OCI-LY3 (cell line): ENCODE measurements around the gene MYCBP2.

Experiments used
- H2AFZ ChIP-seq: fragments of 200-600, 300-600 bp; shearing (Covaris generic); 2 replicates; pipeline ENCODE4 v1.6.0; 2014; ENCODE audit warnings: antibody characterized with exemption, low read depth, low read length
- H3K27ac ChIP-seq: fragments of 200-600, 300-600 bp; sonication (generic); 2 replicates; pipeline ENCODE4 v1.5.1; 2014; ENCODE audit warnings: mild to moderate bottlenecking, low read length, moderate library complexity, mixed read lengths
- H3K27me3 ChIP-seq: fragments of 200-600, 300-600 bp; sonication (generic); 2 replicates; pipeline ENCODE4 v1.6.1; 2014; ENCODE audit warnings: low read depth, low read length, mixed read lengths
- H3K36me3 ChIP-seq: fragments of 200-600, 300-600 bp; sonication (generic); replicated peaks from 2 replicates; pipeline ENCODE3; 2014; ENCODE audit warnings: low read depth, low read length, mixed read lengths
- H3K4me1 ChIP-seq: fragments of 300-600, 200-600 bp; sonication (generic); 2 replicates; pipeline ENCODE4 v1.6.1; 2014; ENCODE audit warnings: low read length, mixed read lengths
- H3K4me2 ChIP-seq: fragments of 200-600, 300-600 bp; sonication (generic); 2 replicates; pipeline ENCODE4 v1.6.1; 2014; ENCODE audit warnings: low read length, mixed read lengths
- H3K4me3 ChIP-seq: fragments of 300-600, 200-600 bp; sonication (generic); 2 replicates; pipeline ENCODE4 v1.5.1; 2014; ENCODE audit warnings: antibody characterized with exemption, mild to moderate bottlenecking, low read length, moderate library complexity
- H3K79me2 ChIP-seq: fragments of 300-600, 200-600 bp; shearing (Covaris generic); 2 replicates; pipeline ENCODE4 v1.6.1; 2014; ENCODE audit warnings: mild to moderate bottlenecking, low read length, mixed read lengths
- H3K9ac ChIP-seq: fragments of 300-600, 200-600 bp; shearing (Covaris generic); 2 replicates; pipeline ENCODE4 v1.6.0; 2014; ENCODE audit warnings: mild to moderate bottlenecking, low read length, moderate library complexity
- H3K9me3 ChIP-seq: fragments of 200-600, 300-600 bp; shearing (Covaris generic); 2 replicates; pipeline ENCODE4 v1.6.1; 2014; ENCODE audit warnings: low read length, mixed read lengths; ENCODE audit not compliant: insufficient read depth
- H4K20me1 ChIP-seq: fragments of 200-600, 300-600 bp; sonication (generic); 2 replicates; pipeline ENCODE4 v1.6.1; 2016; ENCODE audit warnings: low read length, mixed read lengths; ENCODE audit not compliant: insufficient read depth
- EZH2phosphoT487 ChIP-seq: fragments of 200-600 bp; shearing (Covaris generic); IDR thresholded peaks from 2 replicates; pipeline ENCODE4 v1.6.1; 2018; ENCODE audit warnings: antibody characterized with exemption, mixed run types, low read depth
- TF ChIP-seq, protein P1 (sequence below): fragments of 200-600, 300-600 bp; sonication (generic); IDR thresholded peaks from 2 replicates; pipeline ENCODE4 v1.5.1; 2014; ENCODE audit warnings: antibody characterized with exemption, low read length, low read depth

The MYCBP2 gene

DNA sequence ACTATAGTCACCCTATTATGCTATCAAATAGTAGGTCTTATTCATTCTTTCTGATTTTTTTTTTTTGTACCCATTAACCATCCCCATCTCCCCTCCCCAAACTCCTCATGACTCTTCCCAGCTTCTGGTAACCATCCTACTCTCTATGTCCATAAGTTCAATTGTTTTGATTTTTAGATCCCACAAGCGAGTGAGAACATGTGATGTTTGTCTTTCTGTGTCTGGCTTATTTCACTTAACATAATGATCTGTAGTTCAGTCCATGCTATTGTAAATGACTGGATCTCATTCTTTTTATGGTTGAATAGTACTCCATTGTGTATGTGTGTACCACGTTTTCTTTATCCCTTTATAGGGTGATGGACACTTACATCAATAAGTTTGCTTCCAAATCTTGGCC, 4.5 kb upstream of the MYCBP2 start:
- 0 out of 2 replicates have a peak, but pooled peaks cover 8% of the 10 kb centered on the region for H3K27me3 ChIP-seq
- H3K36me3 ChIP-seq, result no peaks in the 10 kb centered on the region
- H3K4me3 ChIP-seq, result no peak overlapping the region
- no peak overlapping the region for H2AFZ ChIP-seq
- H4K20me1 ChIP-seq, result no peaks in the 10 kb centered on the region
- H3K27ac ChIP-seq, result no peak overlapping the region
- H3K4me1 ChIP-seq, result peaks cover 22% of the 10 kb centered on the region
- H3K9ac ChIP-seq, result no peak overlapping the region
- H3K4me2 ChIP-seq, result no peak overlapping the region
- TF ChIP-seq, protein P1, sequence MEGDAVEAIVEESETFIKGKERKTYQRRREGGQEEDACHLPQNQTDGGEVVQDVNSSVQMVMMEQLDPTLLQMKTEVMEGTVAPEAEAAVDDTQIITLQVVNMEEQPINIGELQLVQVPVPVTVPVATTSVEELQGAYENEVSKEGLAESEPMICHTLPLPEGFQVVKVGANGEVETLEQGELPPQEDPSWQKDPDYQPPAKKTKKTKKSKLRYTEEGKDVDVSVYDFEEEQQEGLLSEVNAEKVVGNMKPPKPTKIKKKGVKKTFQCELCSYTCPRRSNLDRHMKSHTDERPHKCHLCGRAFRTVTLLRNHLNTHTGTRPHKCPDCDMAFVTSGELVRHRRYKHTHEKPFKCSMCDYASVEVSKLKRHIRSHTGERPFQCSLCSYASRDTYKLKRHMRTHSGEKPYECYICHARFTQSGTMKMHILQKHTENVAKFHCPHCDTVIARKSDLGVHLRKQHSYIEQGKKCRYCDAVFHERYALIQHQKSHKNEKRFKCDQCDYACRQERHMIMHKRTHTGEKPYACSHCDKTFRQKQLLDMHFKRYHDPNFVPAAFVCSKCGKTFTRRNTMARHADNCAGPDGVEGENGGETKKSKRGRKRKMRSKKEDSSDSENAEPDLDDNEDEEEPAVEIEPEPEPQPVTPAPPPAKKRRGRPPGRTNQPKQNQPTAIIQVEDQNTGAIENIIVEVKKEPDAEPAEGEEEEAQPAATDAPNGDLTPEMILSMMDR, result no peak
- TF ChIP-seq EZH2phosphoT487, result no peak
- peaks cover 5% of the 10 kb centered on the region for H3K79me2 ChIP-seq
- no peaks in the 10 kb centered on the region for H3K9me3 ChIP-seq

DNA sequence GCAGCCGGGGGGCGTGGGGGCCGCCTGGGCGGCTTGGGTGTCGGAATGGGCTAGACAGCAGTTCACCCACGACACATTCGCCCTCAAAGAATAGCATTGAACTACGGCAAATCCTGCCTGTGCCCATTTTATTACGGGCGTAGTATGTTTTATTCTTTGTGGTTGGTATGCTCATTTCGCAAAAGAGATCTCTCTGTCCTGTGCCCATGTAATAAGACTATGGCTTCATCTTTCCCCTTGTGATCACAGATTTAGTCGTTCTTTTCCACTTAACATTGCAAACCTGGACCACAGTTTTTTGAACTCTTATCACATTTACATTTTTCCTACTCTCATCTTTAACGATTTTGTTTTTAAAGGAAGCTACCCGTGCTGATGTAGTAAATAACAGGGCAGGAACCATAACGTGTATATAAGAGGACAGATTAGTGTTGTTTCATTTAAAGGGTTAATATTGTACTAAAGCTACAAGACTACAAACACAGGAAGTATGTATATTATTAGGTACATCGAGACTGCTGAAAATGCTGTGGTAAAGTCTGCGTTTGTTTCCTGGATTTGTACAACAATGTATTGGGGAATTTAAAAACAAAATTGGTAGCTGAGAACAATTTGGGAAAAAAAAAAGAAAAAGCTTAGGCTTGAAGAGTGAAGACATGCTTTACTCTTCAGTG, 3.2 kb upstream of the MYCBP2 start:
- no peaks in the 10 kb centered on the region for H3K36me3 ChIP-seq
- H3K4me2 ChIP-seq, result peak overlapping the region; percentile 87
- peak overlapping the region; percentile 93 for H3K9ac ChIP-seq
- peaks cover 2% of the 10 kb centered on the region for H4K20me1 ChIP-seq
- H3K27ac ChIP-seq, result peak overlapping the region; percentile 97
- peaks cover 23% of the 10 kb centered on the region for H3K4me1 ChIP-seq
- H3K27me3 ChIP-seq, result 0 out of 2 replicates have a peak, but pooled peaks cover 5% of the 10 kb centered on the region
- H3K79me2 ChIP-seq, result peaks cover 18% of the 10 kb centered on the region
- peak overlapping the region; percentile 88 for H3K4me3 ChIP-seq
- H2AFZ ChIP-seq, result peak overlapping the region; percentile 69
- TF ChIP-seq, protein P1, result no peak
- no peak for TF ChIP-seq EZH2phosphoT487
- no peaks in the 10 kb centered on the region for H3K9me3 ChIP-seq

DNA sequence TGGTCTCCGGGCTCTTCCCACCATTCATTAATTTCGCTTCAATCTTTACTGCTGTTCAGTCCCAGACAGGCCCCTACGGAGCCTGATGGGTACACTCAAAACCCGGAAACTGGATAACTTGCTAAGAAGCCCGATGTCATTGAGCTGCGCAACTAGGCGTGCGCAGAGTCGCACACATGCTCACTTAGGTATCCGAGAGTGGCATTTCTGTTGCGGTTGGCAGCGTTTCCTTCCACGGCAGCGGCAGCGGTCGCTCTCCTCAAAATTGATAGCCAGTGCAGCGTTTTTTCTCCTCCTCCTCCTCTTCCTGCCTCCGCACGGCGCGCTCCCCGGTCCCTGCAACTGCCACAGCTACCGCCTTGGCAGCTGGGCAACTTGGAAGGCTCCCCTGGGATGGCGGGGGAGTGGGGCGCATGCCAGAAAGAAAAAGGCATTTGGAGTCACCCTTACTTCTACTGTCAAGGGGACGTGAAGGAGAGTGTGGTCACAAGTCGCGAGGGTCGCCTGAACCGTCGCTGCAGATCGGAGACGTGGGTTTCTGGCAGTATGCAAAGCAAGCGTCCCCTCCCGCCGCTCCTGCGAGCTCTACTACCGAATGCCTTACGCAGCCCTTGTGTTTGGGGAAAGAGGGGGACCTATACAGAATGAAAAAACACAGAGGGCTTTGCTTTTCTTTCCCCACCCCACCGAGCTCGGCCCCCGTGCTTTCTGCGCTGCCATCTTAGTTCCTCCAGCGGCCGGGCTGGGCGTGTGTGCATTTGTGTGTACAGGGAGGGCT, 2.4 kb upstream of the MYCBP2 start:
- TF ChIP-seq EZH2phosphoT487, result no peak
- TF ChIP-seq, protein P1, result 0 out of 2 replicates have a peak, but pooled peaks have one; percentile 6

DNA sequence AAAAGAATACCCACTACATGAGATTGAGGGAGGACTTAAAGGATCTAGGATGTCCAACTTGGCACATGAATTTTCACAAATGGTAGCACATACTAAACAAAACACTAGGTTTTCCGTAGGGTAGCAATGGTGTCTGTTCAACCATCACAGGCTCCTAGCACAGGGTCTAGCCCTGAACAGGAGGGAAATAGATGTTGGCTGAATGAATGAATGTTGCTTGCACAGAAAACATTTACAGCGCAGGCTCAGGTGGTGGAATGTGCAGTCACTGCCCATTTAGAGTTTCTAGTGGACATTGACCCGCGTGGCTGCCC, 1.9 kb upstream of the MYCBP2 start:
- Histone ChIP-seq H3K79me2 (peaks cover 31% of the 10 kb centered on the region), H3K27me3 (0 out of 2 replicates have a peak, but pooled peaks cover 5% of the 10 kb centered on the region), H2AFZ (peak overlapping the region; percentile 73), H3K9ac (peak overlapping the region; percentile 56), H3K4me2 (peak overlapping the region; percentile 87), H3K27ac (peak overlapping the region; percentile 97), H4K20me1 (peaks cover 15% of the 10 kb centered on the region), H3K4me3 (peak overlapping the region; percentile 88), H3K9me3 (no peaks in the 10 kb centered on the region), H3K4me1 (peaks cover 36% of the 10 kb centered on the region), H3K36me3 (no peaks in the 10 kb centered on the region)
- TF ChIP-seq, protein P1, result no peak
- no peak for TF ChIP-seq EZH2phosphoT487

More for the DNA sequence above, 2.4 kb upstream of the MYCBP2 start:
- H3K4me2 ChIP-seq, result peak overlapping the region; percentile 87
- no peaks in the 10 kb centered on the region for H3K36me3 ChIP-seq
- peaks cover 31% of the 10 kb centered on the region for H3K4me1 ChIP-seq
- H3K27me3 ChIP-seq, result 0 out of 2 replicates have a peak, but pooled peaks cover 5% of the 10 kb centered on the region
- peak overlapping the region; percentile 88 for H3K4me3 ChIP-seq
- peak overlapping the region; percentile 97 for H3K27ac ChIP-seq
- peaks cover 26% of the 10 kb centered on the region for H3K79me2 ChIP-seq
- H3K9ac ChIP-seq, result peak overlapping the region; percentile 93
- no peaks in the 10 kb centered on the region for H3K9me3 ChIP-seq
- peaks cover 10% of the 10 kb centered on the region for H4K20me1 ChIP-seq
- H2AFZ ChIP-seq, result peak overlapping the region; percentile 73
